Body of pancreas (tissue), 4 donors: ENCODE data around the gene HABP2. TPM values are rescaled to one million over a fixed set of nuclear protein-coding genes. Genes with fewer than 3 reads are reported as not detected.

Source experiments
- ATAC-seq: fragments of 150-250 bp; one replicate; pipeline ENCODE4 v1.9.1; 2016
- DNase-seq, 4 donors: peaks; one replicate each; pipeline ENCODE4 v3.0.0-alpha.2; 2019
- H3K27ac ChIP-seq, 4 donors: fragments of 200-600 bp; sonication (generic); 1 replicate in 3 of 4; 2 replicates in 1 of 4; pipeline versions ENCODE4 v1.5.1 to v1.6.1; 2016 to 2019; ENCODE audit warnings: mild to moderate bottlenecking in 1 of 4, mixed read lengths in 1 of 4, moderate library complexity in 1 of 4
- H3K27me3 ChIP-seq, 2 donors: fragments of 200-600 bp; sonication (generic); one replicate each; pipeline ENCODE4 v1.6.0; 2016; ENCODE audit warnings: mild to moderate bottlenecking in 1 of 2
- H3K36me3 ChIP-seq, 2 donors: fragments of 200-600 bp; sonication (generic); replicated peaks in 1 of 2; 2 replicates each; pipeline ENCODE4 v1.5.1; 2016; ENCODE audit warnings: low read depth in 2 of 2; ENCODE audit not compliant: insufficient read depth in 1 of 2
- H3K4me1 ChIP-seq: fragments of 200-600 bp; sonication (generic); one replicate; pipeline ENCODE4 v1.6.0; 2016
- H3K4me3 ChIP-seq, 2 donors: fragments of 200-600 bp; sonication (generic); 1 replicate in 1 of 2; 2 replicates in 1 of 2; pipeline ENCODE4 v1.5.1; 2016 to 2019
- H3K9me3 ChIP-seq, 3 donors: fragments of 200-600 bp; sonication (generic); 1 replicate in 2 of 3; 2 replicates in 1 of 3; pipeline ENCODE4 v1.5.1; 2016
- CTCF ChIP-seq, 7 experiments: fragments of 450-650 bp in 4 of 7; fragments of 200-600 bp in 3 of 7; sonication (generic) in 3 of 7; IDR thresholded peaks; one replicate each; pipeline ENCODE4 v1.5.1; 2016 to 2019; ENCODE audit warnings: antibody characterized with exemption in 7 of 7
- POLR2A ChIP-seq, 3 donors: fragments of 450-650 bp; IDR thresholded peaks; one replicate each; pipeline ENCODE4 v1.6.1; 2016; ENCODE audit warnings: antibody characterized with exemption in 3 of 3, mild to moderate bottlenecking in 2 of 3
- WGBS, 2 donors: methylation state at CpG; one replicate each; pipeline ENCODE4 v1.1.5; 2017; 5-methylcytosine and 5-hydroxymethylcytosine counted together
- intact Hi-C: fragments of 100-400 bp; cut with DNase I; formaldehyde crosslinking; loops from one replicate; pipeline ENCODE4 v1.15.1; 2023
- total RNA-seq, 2 donors: library from RNA; depleted of rRNA; stranded (reverse); fragments of >200 nt; gene quantifications; one replicate each; pipeline ENCODE4 v1.1.0, GENCODE V29; 2016

The HABP2 gene
- total RNA-seq, 2 donors from 2014 or later = 9.2 to 10.6 TPM

- Histone ChIP-seq H3K4me3 (no peak overlapping the region), H3K27ac (no peak overlapping the region), H3K9me3 (no peaks in the 10 kb centered on the region), H3K27me3 (no peaks in the 10 kb centered on the region), H3K36me3 (no peaks in the 10 kb centered on the region), H3K4me1 (no peaks in the 10 kb centered on the region)
- intact Hi-C loops = no loop called here
- TF ChIP-seq POLR2A (IDR thresholded peaks at IDR 0.05) = no peak
- no peak for TF ChIP-seq CTCF (IDR thresholded peaks at IDR 0.05)
- DNase-seq (no peak), ATAC-seq (no peak)
- WGBS, 2 donors = 88 to 95% methylated on average over 1 of the region's 1 CpG
Measured at GRCh38 chr10:113581092-113581491, 28.2 kb downstream of the HABP2 start.

- TF ChIP-seq CTCF (IDR thresholded peaks at IDR 0.05) = no peak
- no peak for TF ChIP-seq POLR2A (IDR thresholded peaks at IDR 0.05)
- intact Hi-C loops = no loop called here
Measured at GRCh38 chr10:113583571-113583970, 30.7 kb downstream of the HABP2 start.

DNA sequence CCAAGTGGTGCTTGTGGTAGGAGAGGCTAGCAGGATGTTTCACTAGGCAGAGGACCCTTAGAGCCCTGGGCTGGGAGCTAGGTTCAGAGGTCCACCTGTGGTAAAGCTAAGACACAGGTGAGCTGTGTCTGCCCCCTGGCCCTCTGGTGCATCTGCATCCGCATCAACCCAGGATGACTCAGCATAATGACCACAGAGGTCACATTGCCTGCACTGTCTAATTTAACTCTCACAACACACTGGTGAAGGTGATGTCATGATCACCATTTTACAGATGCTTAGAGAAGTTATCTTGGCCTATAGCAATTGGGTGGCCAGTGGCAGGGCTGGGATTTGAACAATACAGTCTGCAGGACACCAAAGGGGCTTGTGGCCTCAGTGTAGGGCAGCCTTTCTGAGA, 33.1 kb downstream of the HABP2 start:
- no peaks in the 10 kb centered on the region for H3K27me3 ChIP-seq
- no peak overlapping the region for H3K27ac ChIP-seq
- no peak overlapping the region for H3K4me3 ChIP-seq
- no peak for TF ChIP-seq POLR2A (IDR thresholded peaks at IDR 0.05)
- no peak for TF ChIP-seq CTCF (IDR thresholded peaks at IDR 0.05)
- WGBS, 2 donors = 72 to 83% methylated on average over 1 of the region's 1 CpG
- ATAC-seq (no peak), DNase-seq (no peak)
- no peaks in the 10 kb centered on the region for H3K4me1 ChIP-seq
- H3K36me3 ChIP-seq = no peaks in the 10 kb centered on the region
- intact Hi-C loops = no loop called here
- no peaks in the 10 kb centered on the region for H3K9me3 ChIP-seq

More at GRCh38 chr10:113583571-113583970, 30.7 kb downstream of the HABP2 start:
- Histone ChIP-seq H3K27ac (no peak overlapping the region), H3K4me1 (no peaks in the 10 kb centered on the region), H3K27me3 (no peaks in the 10 kb centered on the region), H3K9me3 (no peaks in the 10 kb centered on the region), H3K36me3 (no peaks in the 10 kb centered on the region), H3K4me3 (no peak overlapping the region)
- 57 to 71% methylated on average over 3 of the region's 3 CpGs for WGBS, 2 donors
- ATAC-seq (no peak), DNase-seq (no peak)

DNA sequence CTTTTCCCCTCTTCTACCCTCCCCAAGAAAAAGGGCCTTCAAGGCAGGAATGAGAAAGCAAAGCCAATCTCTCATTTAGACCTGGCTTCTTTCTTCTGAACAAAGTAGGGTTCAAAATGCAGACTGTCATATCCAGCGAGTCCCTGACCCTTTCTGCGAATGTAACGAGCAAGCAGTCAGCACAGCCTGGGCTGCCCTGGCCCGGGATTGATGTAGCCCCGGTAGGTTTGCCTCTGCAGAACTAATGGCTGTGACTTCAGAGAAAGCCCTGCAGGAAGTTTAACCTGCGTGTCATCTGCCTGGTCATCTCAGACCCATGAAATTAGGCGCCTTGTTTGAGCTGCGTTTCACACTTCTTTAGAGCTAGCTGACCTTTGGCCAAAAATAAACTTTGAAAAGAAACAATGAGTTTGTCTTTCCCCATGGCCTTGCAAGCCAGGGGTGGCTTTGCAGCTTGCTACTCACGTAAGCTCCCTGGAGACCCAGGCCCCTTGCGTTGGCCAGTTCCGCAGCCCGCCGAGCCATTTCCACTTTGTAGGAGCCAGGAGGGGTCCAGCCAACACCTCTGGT, 36.4 kb downstream of the HABP2 start:
- intact Hi-C loops = no loop called here
- 81% methylated on average over 13 of the region's 13 CpGs for WGBS, 2 donors

More for the DNA sequence above, 36.4 kb downstream of the HABP2 start:
- ATAC-seq (no peak), DNase-seq (no peak)
- TF ChIP-seq POLR2A (IDR thresholded peaks at IDR 0.05) (no peak), CTCF (IDR thresholded peaks at IDR 0.05) (no peak)
- H3K4me3 ChIP-seq = no peak overlapping the region
- no peaks in the 10 kb centered on the region for H3K36me3 ChIP-seq
- H3K27ac ChIP-seq = no peak overlapping the region
- no peaks in the 10 kb centered on the region for H3K9me3 ChIP-seq
- H3K27me3 ChIP-seq = no peaks in the 10 kb centered on the region
- no peaks in the 10 kb centered on the region for H3K4me1 ChIP-seq
